Measurements from ENCODE around the gene HMGN2.

The HMGN2 gene

GRCh38 chr1:26477446-26478152, 5.4 kb downstream of the HMGN2 start:
- Histone ChIP-seq H3K9ac (ENCODE audit: insufficient read length, low read depth) (no peak overlapping the region), H3K27me3 (ENCODE audit: insufficient read depth, insufficient read length) (no peaks in the 10 kb centered on the region), H3K4me3 (ENCODE audit: insufficient read length, low read depth) (no peak overlapping the region), H3K9me3 (ENCODE audit: insufficient read depth, low read length) (no peaks in the 10 kb centered on the region), H3K4me1 (ENCODE audit: insufficient read depth, insufficient read length) (peaks cover 2% of the 10 kb centered on the region), H3K36me3 (ENCODE audit: insufficient read depth, insufficient read length, low read length) (peaks cover 51% of the 10 kb centered on the region)
- TF ChIP-seq YY1 (IDR thresholded peaks at IDR 0.05; ENCODE audit: insufficient read depth, insufficient read length) (no peak), ZNF274 (IDR thresholded peaks at IDR 0.05; ENCODE audit: low read depth, low read length) (no peak), SUZ12 (IDR thresholded peaks at IDR 0.05; ENCODE audit: extremely low read depth, insufficient read depth, insufficient read length) (no peak)
- DNase-seq (ENCODE audit: low read depth, low spot score): no peak

- Histone ChIP-seq H3K4me1 (ENCODE audit: insufficient read depth, insufficient read length) (peaks cover 2% of the 10 kb centered on the region), H3K4me3 (ENCODE audit: insufficient read length, low read depth) (no peak overlapping the region), H3K27me3 (ENCODE audit: insufficient read depth, insufficient read length) (no peaks in the 10 kb centered on the region), H3K9ac (ENCODE audit: insufficient read length, low read depth) (no peak overlapping the region), H3K9me3 (ENCODE audit: insufficient read depth, low read length) (no peaks in the 10 kb centered on the region), H3K36me3 (ENCODE audit: insufficient read depth, insufficient read length, low read length) (peaks cover 49% of the 10 kb centered on the region)
- no peak for TF ChIP-seq SUZ12 (IDR thresholded peaks at IDR 0.05; ENCODE audit: extremely low read depth, insufficient read depth, insufficient read length)
- no peak for TF ChIP-seq YY1 (IDR thresholded peaks at IDR 0.05; ENCODE audit: insufficient read depth, insufficient read length)
- no peak for TF ChIP-seq ZNF274 (IDR thresholded peaks at IDR 0.05; ENCODE audit: low read depth, low read length)
- no peak for DNase-seq (ENCODE audit: low read depth, low spot score)
Observed at GRCh38 chr1:26478159-26478558, 5.9 kb downstream of the HMGN2 start.

GRCh38 chr1:26478988-26479387, 6.7 kb downstream of the HMGN2 start:
- DNase-seq (ENCODE audit: low read depth, low spot score): no peak
- Histone ChIP-seq H3K4me3 (ENCODE audit: insufficient read length, low read depth) (no peak overlapping the region), H3K9ac (ENCODE audit: insufficient read length, low read depth) (no peak overlapping the region), H3K36me3 (ENCODE audit: insufficient read depth, insufficient read length, low read length) (peaks cover 41% of the 10 kb centered on the region), H3K4me1 (ENCODE audit: insufficient read depth, insufficient read length) (no peaks in the 10 kb centered on the region), H3K27me3 (ENCODE audit: insufficient read depth, insufficient read length) (no peaks in the 10 kb centered on the region), H3K9me3 (ENCODE audit: insufficient read depth, low read length) (no peaks in the 10 kb centered on the region)
- TF ChIP-seq SUZ12 (IDR thresholded peaks at IDR 0.05; ENCODE audit: extremely low read depth, insufficient read depth, insufficient read length): no peak
- TF ChIP-seq YY1 (IDR thresholded peaks at IDR 0.05; ENCODE audit: insufficient read depth, insufficient read length): no peak
- no peak for TF ChIP-seq ZNF274 (IDR thresholded peaks at IDR 0.05; ENCODE audit: low read depth, low read length)

GRCh38 chr1:26482921-26483320, 10.7 kb downstream of the HMGN2 start:
- Histone ChIP-seq H3K4me3 (ENCODE audit: insufficient read length, low read depth) (no peak overlapping the region), H3K4me1 (ENCODE audit: insufficient read depth, insufficient read length) (no peaks in the 10 kb centered on the region), H3K36me3 (ENCODE audit: insufficient read depth, insufficient read length, low read length) (peaks cover 8% of the 10 kb centered on the region), H3K9me3 (ENCODE audit: insufficient read depth, low read length) (no peaks in the 10 kb centered on the region), H3K27me3 (ENCODE audit: insufficient read depth, insufficient read length) (no peaks in the 10 kb centered on the region), H3K9ac (ENCODE audit: insufficient read length, low read depth) (no peak overlapping the region)
- no peak for DNase-seq (ENCODE audit: low read depth, low spot score)
- TF ChIP-seq YY1 (IDR thresholded peaks at IDR 0.05; ENCODE audit: insufficient read depth, insufficient read length): no peak
- no peak for TF ChIP-seq SUZ12 (IDR thresholded peaks at IDR 0.05; ENCODE audit: extremely low read depth, insufficient read depth, insufficient read length)
- no peak for TF ChIP-seq ZNF274 (IDR thresholded peaks at IDR 0.05; ENCODE audit: low read depth, low read length)

GRCh38 chr1:26483980-26484379, 11.7 kb downstream of the HMGN2 start:
- H3K9ac ChIP-seq (ENCODE audit: insufficient read length, low read depth): no peak overlapping the region
- peaks cover 2% of the 10 kb centered on the region for H3K36me3 ChIP-seq (ENCODE audit: insufficient read depth, insufficient read length, low read length)
- H3K9me3 ChIP-seq (ENCODE audit: insufficient read depth, low read length): no peaks in the 10 kb centered on the region
- H3K27me3 ChIP-seq (ENCODE audit: insufficient read depth, insufficient read length): no peaks in the 10 kb centered on the region
- H3K4me3 ChIP-seq (ENCODE audit: insufficient read length, low read depth): no peak overlapping the region
- no peak for DNase-seq (ENCODE audit: low read depth, low spot score)
- H3K4me1 ChIP-seq (ENCODE audit: insufficient read depth, insufficient read length): no peaks in the 10 kb centered on the region
- no peak for TF ChIP-seq ZNF274 (IDR thresholded peaks at IDR 0.05; ENCODE audit: low read depth, low read length)
- TF ChIP-seq YY1 (IDR thresholded peaks at IDR 0.05; ENCODE audit: insufficient read depth, insufficient read length): no peak
- TF ChIP-seq SUZ12 (IDR thresholded peaks at IDR 0.05; ENCODE audit: extremely low read depth, insufficient read depth, insufficient read length): no peak

- Histone ChIP-seq H3K4me1 (ENCODE audit: insufficient read depth, insufficient read length) (peaks cover 6% of the 10 kb centered on the region), H3K36me3 (ENCODE audit: insufficient read depth, insufficient read length, low read length) (no peaks in the 10 kb centered on the region), H3K9ac (ENCODE audit: insufficient read length, low read depth) (no peak overlapping the region), H3K27me3 (ENCODE audit: insufficient read depth, insufficient read length) (no peaks in the 10 kb centered on the region), H3K9me3 (ENCODE audit: insufficient read depth, low read length) (no peaks in the 10 kb centered on the region), H3K4me3 (ENCODE audit: insufficient read length, low read depth) (no peak overlapping the region)
- no peak for TF ChIP-seq YY1 (IDR thresholded peaks at IDR 0.05; ENCODE audit: insufficient read depth, insufficient read length)
- no peak for TF ChIP-seq ZNF274 (IDR thresholded peaks at IDR 0.05; ENCODE audit: low read depth, low read length)
- no peak for TF ChIP-seq SUZ12 (IDR thresholded peaks at IDR 0.05; ENCODE audit: extremely low read depth, insufficient read depth, insufficient read length)
- DNase-seq (ENCODE audit: low read depth, low spot score): no peak
Observed at GRCh38 chr1:26490155-26490554, 17.9 kb downstream of the HMGN2 start.

- H3K9me3 ChIP-seq (ENCODE audit: insufficient read depth, low read length): no peaks in the 10 kb centered on the region
- no peak for DNase-seq (ENCODE audit: low read depth, low spot score)
- no peak for TF ChIP-seq SUZ12 (IDR thresholded peaks at IDR 0.05; ENCODE audit: extremely low read depth, insufficient read depth, insufficient read length)
- TF ChIP-seq YY1 (IDR thresholded peaks at IDR 0.05; ENCODE audit: insufficient read depth, insufficient read length): no peak
- no peak for TF ChIP-seq ZNF274 (IDR thresholded peaks at IDR 0.05; ENCODE audit: low read depth, low read length)
- H3K9ac ChIP-seq (ENCODE audit: insufficient read length, low read depth): no peak overlapping the region
- H3K4me3 ChIP-seq (ENCODE audit: insufficient read length, low read depth): no peak overlapping the region
- H3K4me1 ChIP-seq (ENCODE audit: insufficient read depth, insufficient read length): peaks cover 6% of the 10 kb centered on the region
- H3K36me3 ChIP-seq (ENCODE audit: insufficient read depth, insufficient read length, low read length): no peaks in the 10 kb centered on the region
- H3K27me3 ChIP-seq (ENCODE audit: insufficient read depth, insufficient read length): no peaks in the 10 kb centered on the region
Observed at GRCh38 chr1:26493267-26493666, 21.0 kb downstream of the HMGN2 start.
